Measurements from ENCODE around the gene ABCB6. TPM values are rescaled to one million over a fixed set of nuclear protein-coding genes. Genes with fewer than 3 reads are reported as not detected.

The ABCB6 gene
- total RNA-seq, 4 donors from 2014 or later = 22.7 to 43.2 (median 36.1) TPM

DNA sequence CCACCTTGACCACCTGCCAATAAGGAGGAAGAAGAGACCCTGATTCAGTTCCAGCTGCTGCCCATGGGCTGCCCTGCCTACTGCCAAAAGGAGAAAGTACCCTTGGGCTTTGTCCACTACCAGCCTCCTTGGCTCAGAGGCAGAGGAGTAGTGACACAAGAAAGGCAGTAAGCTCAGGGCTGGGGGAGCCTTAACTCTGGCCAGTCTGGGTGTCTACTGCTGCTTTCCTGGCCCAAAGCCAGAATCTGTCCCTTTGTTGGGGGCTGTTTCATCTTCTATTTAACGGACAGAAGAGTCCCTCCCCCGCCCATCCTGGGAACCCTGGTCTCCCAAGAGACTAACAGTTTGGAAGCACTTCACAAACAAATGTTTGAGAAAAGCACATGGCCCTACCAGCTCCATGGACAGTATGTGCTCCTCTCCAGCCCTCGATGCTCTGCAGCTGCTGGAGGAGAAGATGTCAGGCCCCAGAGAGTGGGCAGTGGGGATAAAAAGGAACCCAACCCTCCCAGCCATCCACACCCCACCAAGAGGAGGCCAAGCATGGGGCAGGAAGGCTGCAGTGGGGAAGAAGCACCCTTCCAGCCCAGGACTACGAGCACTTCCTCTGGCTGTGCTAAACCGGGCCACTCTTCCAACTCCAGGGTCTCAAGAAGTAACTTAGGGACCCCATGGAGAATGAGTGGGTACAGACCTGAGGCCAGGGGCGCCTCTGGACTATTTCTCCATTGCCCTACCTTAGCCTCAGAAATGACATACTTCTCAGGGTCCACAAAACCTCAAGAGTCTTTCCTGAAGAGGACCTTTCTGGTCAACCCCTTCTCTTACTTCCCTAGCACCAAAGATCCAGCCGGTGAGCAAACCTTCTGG lies 9.5 kb upstream of the ABCB6 start:
- 35% methylated on average over 7 of the region's 7 CpGs for WGBS, 2 donors
- Histone ChIP-seq H3K36me3 (peaks cover 4 to 56% (median 20%) of the 10 kb centered on the region in 3 donors), H3K27ac (peak overlapping the region; percentile 96 to 99 (median 96)), H3K9me3 (no peaks in the 10 kb centered on the region), H3K4me1 (peaks cover 0 to 44% (median 17%) of the 10 kb centered on the region in 4 donors), H3K4me3 (peak overlapping the region; percentile 64 to 98 (median 87)), H3K27me3 (no peaks in the 10 kb centered on the region)
- TF ChIP-seq EP300 (IDR thresholded peaks at IDR 0.05) (no peak), POLR2A (IDR thresholded peaks at IDR 0.05) (no peak)
- TF ChIP-seq, protein P1, sequence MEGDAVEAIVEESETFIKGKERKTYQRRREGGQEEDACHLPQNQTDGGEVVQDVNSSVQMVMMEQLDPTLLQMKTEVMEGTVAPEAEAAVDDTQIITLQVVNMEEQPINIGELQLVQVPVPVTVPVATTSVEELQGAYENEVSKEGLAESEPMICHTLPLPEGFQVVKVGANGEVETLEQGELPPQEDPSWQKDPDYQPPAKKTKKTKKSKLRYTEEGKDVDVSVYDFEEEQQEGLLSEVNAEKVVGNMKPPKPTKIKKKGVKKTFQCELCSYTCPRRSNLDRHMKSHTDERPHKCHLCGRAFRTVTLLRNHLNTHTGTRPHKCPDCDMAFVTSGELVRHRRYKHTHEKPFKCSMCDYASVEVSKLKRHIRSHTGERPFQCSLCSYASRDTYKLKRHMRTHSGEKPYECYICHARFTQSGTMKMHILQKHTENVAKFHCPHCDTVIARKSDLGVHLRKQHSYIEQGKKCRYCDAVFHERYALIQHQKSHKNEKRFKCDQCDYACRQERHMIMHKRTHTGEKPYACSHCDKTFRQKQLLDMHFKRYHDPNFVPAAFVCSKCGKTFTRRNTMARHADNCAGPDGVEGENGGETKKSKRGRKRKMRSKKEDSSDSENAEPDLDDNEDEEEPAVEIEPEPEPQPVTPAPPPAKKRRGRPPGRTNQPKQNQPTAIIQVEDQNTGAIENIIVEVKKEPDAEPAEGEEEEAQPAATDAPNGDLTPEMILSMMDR (IDR thresholded peaks at IDR 0.05) = no peak
- no peak for DNase-seq (ENCODE audit: low spot score in 2 of 2)

DNA sequence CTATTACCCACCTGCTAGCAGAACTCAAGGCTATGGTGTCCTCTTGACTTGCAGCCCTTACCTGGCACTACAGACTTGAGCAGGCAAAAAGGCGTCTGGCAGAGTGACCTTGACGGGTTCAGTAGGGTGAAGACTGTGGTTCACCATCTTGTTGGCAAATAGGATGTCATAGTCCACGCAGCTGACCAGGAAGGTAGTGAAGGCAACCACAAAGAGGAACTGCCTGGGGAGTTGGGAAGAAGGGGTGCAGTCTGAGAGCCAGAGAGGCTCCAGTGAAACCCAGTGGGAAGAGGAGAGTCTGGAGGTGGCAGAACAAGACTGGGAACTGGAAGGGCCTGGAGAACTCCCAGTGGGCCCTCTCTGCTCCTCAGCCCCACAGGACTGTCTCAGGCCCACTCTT lies 6.6 kb upstream of the ABCB6 start:
- Histone ChIP-seq H3K9me3 (no peaks in the 10 kb centered on the region), H3K27ac (no peak overlapping the region), H3K4me3 (no peak overlapping the region), H3K27me3 (no peaks in the 10 kb centered on the region), H3K4me1 (peaks cover 0 to 22% (median 12%) of the 10 kb centered on the region in 4 donors), H3K36me3 (peaks cover 4 to 65% (median 31%) of the 10 kb centered on the region in 3 donors)
- 85 to 87% methylated on average over 3 of the region's 3 CpGs for WGBS, 2 donors
- no peak for DNase-seq (ENCODE audit: low spot score in 2 of 2)
- TF ChIP-seq POLR2A (IDR thresholded peaks at IDR 0.05) = no peak
- TF ChIP-seq, protein P1 (IDR thresholded peaks at IDR 0.05) = no peak

DNA sequence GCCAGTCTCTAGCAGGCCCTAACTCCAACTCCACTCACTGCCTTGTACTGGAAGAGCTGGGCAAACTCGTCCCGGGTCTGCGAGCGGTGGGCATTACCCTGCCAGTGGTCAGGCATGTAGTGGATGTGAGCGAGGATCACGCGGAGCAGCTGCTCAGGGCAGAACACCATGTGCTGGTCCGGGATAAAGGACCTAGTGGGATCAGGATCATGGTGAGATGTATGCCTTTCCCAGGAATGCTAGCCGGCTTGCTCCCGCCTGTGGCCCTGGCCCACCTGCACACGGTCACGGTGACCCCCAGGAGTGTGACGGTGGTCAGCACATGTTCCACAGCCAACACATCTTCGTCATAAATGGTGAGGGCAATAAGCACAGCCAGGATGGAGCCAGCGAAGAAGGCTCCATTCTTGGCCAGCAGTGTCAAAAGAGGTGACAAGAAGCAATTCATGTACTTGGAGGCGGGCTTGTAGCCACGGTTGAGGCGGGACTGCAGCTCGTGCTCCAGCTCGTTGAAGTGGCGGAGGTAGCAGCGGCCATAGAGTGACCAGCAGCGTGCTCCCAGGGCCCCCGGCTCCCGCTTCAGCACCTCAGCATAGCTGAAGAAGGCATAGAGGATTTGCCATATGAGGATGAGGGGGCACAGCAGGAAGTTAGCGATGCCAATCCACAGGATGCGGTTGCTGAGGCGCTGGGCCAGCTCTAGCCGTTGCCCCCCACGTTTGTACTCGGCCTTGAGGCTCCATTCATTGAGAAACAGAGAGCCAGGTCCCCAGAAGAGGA lies 5.3 kb upstream of the ABCB6 start:
- DNase-seq (ENCODE audit: low spot score in 2 of 2) = no peak
- no peak overlapping the region for H3K4me3 ChIP-seq
- H3K27me3 ChIP-seq = no peaks in the 10 kb centered on the region
- WGBS, 2 donors = 90 to 93% methylated on average over 31 of the region's 31 CpGs
- no peaks in the 10 kb centered on the region for H3K9me3 ChIP-seq
- peaks cover 4 to 70% (median 31%) of the 10 kb centered on the region in 3 donors for H3K36me3 ChIP-seq
- no peak overlapping the region for H3K27ac ChIP-seq
- TF ChIP-seq POLR2A (IDR thresholded peaks at IDR 0.05) (no peak), EP300 (IDR thresholded peaks at IDR 0.05) (no peak)
- TF ChIP-seq, protein P1 (IDR thresholded peaks at IDR 0.05) = no peak
- peaks cover 0 to 33% (median 20%) of the 10 kb centered on the region in 4 donors for H3K4me1 ChIP-seq

DNA sequence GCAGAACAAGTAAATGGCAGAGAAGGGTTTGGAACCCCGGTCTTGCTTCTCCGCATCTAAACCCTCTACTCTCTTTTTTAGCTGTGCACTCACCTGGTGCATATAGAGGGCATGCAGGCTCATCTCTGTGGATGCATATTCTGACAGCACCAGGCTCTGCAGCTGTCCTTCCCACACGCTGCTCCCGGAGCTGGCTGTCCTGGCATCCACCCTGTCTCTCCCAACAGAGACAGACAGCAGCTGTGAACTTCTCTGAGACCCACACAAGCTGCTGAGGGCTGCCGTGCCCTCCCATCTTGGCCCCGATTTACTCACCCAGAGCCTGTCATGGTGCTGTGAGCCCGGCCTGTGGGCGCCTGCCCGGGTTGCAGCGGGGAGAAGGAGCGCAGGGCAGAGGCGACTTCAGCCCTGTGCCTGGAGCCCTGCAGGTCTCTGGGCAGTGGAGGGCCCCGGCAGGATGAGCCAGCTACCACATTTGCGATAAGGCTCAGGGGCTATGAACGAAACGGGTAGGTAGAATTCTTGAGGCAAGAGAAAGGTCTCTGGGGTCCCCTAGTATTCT lies 3.3 kb upstream of the ABCB6 start:
- Histone ChIP-seq H3K4me3 (no peak overlapping the region), H3K4me1 (peaks cover 0 to 32% (median 21%) of the 10 kb centered on the region in 4 donors), H3K27ac (no peak overlapping the region), H3K27me3 (no peaks in the 10 kb centered on the region), H3K36me3 (peaks cover 4 to 70% (median 31%) of the 10 kb centered on the region in 3 donors), H3K9me3 (no peaks in the 10 kb centered on the region)
- TF ChIP-seq EP300 (IDR thresholded peaks at IDR 0.05) = no peak
- no peak for TF ChIP-seq POLR2A (IDR thresholded peaks at IDR 0.05)
- TF ChIP-seq, protein P1 (IDR thresholded peaks at IDR 0.05) = no peak
- WGBS, 2 donors = 90 to 92% methylated on average over 11 to 16 of the region's 16 CpGs
- no peak for DNase-seq (ENCODE audit: low spot score in 2 of 2)

Measured in tibial nerve (tissue), 4 donors.